ENCODE data around the gene ALCAM. TPM values are rescaled to one million over a fixed set of nuclear protein-coding genes. Genes with fewer than 3 reads are reported as not detected.

ALCAM gene
- total and polyA plus RNA-seq, 2 donors (not counting 3 experiments of a cell fraction or from before 2014, with no cell fraction given), result 46.3 to 118 TPM

GRCh38 chr3:105610473-105610872, 243.8 kb downstream of the ALCAM start:
- no TSS peak for BruUV-seq (replicated peaks)
- TF ChIP-seq MYC (IDR thresholded peaks at IDR 0.05; ENCODE audit: low read depth, low read length), result no peak
- TF ChIP-seq CTCF (IDR thresholded peaks at IDR 0.05; ENCODE audit: extremely low read depth in 1 of 2, insufficient read depth in 1 of 2, low read depth in 1 of 2, low read length in 2 of 2), result no peak
- no peak for TF ChIP-seq GATA2 (IDR thresholded peaks at IDR 0.05; ENCODE audit: insufficient read depth, insufficient read length, low read depth, low read length)
- TF ChIP-seq FOS (IDR thresholded peaks at IDR 0.05; ENCODE audit: borderline replicate concordance, insufficient read depth, low read length), result no peak
- dilution Hi-C loops (cut with MboI; ENCODE audit: extremely low pct_ligation_motif_present, low sequenced_read_pairs), result no loop called here

More at GRCh38 chr3:105610473-105610872, 243.8 kb downstream of the ALCAM start:
- no peaks in the 10 kb centered on the region for H3K79me2 ChIP-seq (ENCODE audit: control insufficient read depth, insufficient read depth, low read length)
- no peak overlapping the region for H2AFZ ChIP-seq (ENCODE audit: low read depth, low read length)
- no peak overlapping the region for H3K4me3 ChIP-seq (replicated peaks in 1 of 3; ENCODE audit: insufficient read depth in 1 of 3, low read depth in 1 of 3, low read length in 3 of 3)
- no peaks in the 10 kb centered on the region for H3K27me3 ChIP-seq (ENCODE audit: control insufficient read depth in 2 of 2, insufficient read depth in 2 of 2, low read length in 2 of 2)
- ChIA-PET CTCF (no interaction called here), POLR2A (no interaction called here)
- intact Hi-C loops (cut with micrococcal nuclease), result no loop called here
- no peak overlapping the region for H3K4me2 ChIP-seq (ENCODE audit: insufficient read depth, low read length)
- no peak for DNase-seq (ENCODE audit: low read depth, low spot score)
- no peaks in the 10 kb centered on the region for H3K9me1 ChIP-seq (replicated peaks; ENCODE audit: control insufficient read depth, extremely low read depth, insufficient read depth, low read length)
- H3K36me3 ChIP-seq (ENCODE audit: control insufficient read depth in 2 of 2, extremely low read depth in 1 of 2, insufficient read depth in 2 of 2, low read length in 2 of 2), result no peaks in the 10 kb centered on the region
- H3K4me1 ChIP-seq (ENCODE audit: control insufficient read depth, extremely low read depth, insufficient read depth, low read length), result no peaks in the 10 kb centered on the region
- no peak for FAIRE-seq
- H3K9me3 ChIP-seq (replicated peaks; ENCODE audit: control insufficient read depth, insufficient read depth, low read length), result no peaks in the 10 kb centered on the region
- H3K9ac ChIP-seq (replicated peaks; ENCODE audit: extremely low read depth, insufficient read depth, low read length), result no peak overlapping the region
- no peaks in the 10 kb centered on the region for H4K20me1 ChIP-seq (replicated peaks; ENCODE audit: control insufficient read depth, extremely low read depth, insufficient read depth, low read length)
- H3K27ac ChIP-seq (ENCODE audit: insufficient read depth, low read depth, low read length), result no peak overlapping the region
